Peyer's patch (tissue), 4 donors: ENCODE measurements around the gene FOXL2. TPM values are rescaled to one million over a fixed set of nuclear protein-coding genes. Genes with fewer than 3 reads are reported as not detected.

Experiments used
- DNase-seq, 3 donors: peaks; one replicate each; pipeline ENCODE4 v3.0.0-alpha.2; 2017 to 2019
- H3K27ac ChIP-seq, 4 donors: fragments of 200-600 bp; sonication (generic); one replicate each; pipeline ENCODE4 v1.5.1; 2016 to 2019
- H3K27me3 ChIP-seq, 2 donors: fragments of 200-600 bp; sonication (generic); one replicate each; pipeline ENCODE4 v1.5.1; 2019
- H3K36me3 ChIP-seq, 3 donors: fragments of 200-600 bp; sonication (generic); one replicate each; pipeline ENCODE4 v1.5.1; 2016 to 2019
- H3K4me1 ChIP-seq, 4 donors: fragments of 200-600 bp; sonication (generic); one replicate each; pipeline ENCODE4 v1.5.1; 2016 to 2019
- H3K4me3 ChIP-seq, 4 donors: fragments of 200-600 bp; sonication (generic); 1 replicate in 3 of 4; 2 replicates in 1 of 4; pipeline ENCODE4 v1.5.1; 2016 to 2019; ENCODE audit warnings: mild to moderate bottlenecking in 1 of 4
- H3K9me3 ChIP-seq, 4 donors: fragments of 200-600 bp; sonication (generic); one replicate each; pipeline ENCODE4 v1.5.1; 2016 to 2019; ENCODE audit warnings: mild to moderate bottlenecking in 1 of 4
- POLR2A ChIP-seq, 2 donors: fragments of 450-650 bp; IDR thresholded peaks; one replicate each; pipeline ENCODE4 v1.5.1; 2017; ENCODE audit warnings: antibody characterized with exemption in 2 of 2, mild to moderate bottlenecking in 2 of 2, moderate library complexity in 2 of 2
- total RNA-seq, 4 donors: library from RNA; depleted of rRNA; stranded (reverse); fragments of >200 nt; gene quantifications; one replicate each; pipeline ENCODE4 v1.1.0, GENCODE V29; 2016
- TF ChIP-seq, protein P1 (sequence below), 6 experiments: fragments of 450-650 bp in 4 of 6; fragments of 200-600 bp in 2 of 6; sonication (generic) in 1 of 6; IDR thresholded peaks; one replicate each; pipeline ENCODE4 v1.5.1; 2017 to 2019; ENCODE audit warnings: antibody characterized with exemption in 6 of 6, mild to moderate bottlenecking in 3 of 6, moderate library complexity in 1 of 6

FOXL2 gene
- total RNA-seq, 4 donors from 2014 or later: not detected

DNA sequence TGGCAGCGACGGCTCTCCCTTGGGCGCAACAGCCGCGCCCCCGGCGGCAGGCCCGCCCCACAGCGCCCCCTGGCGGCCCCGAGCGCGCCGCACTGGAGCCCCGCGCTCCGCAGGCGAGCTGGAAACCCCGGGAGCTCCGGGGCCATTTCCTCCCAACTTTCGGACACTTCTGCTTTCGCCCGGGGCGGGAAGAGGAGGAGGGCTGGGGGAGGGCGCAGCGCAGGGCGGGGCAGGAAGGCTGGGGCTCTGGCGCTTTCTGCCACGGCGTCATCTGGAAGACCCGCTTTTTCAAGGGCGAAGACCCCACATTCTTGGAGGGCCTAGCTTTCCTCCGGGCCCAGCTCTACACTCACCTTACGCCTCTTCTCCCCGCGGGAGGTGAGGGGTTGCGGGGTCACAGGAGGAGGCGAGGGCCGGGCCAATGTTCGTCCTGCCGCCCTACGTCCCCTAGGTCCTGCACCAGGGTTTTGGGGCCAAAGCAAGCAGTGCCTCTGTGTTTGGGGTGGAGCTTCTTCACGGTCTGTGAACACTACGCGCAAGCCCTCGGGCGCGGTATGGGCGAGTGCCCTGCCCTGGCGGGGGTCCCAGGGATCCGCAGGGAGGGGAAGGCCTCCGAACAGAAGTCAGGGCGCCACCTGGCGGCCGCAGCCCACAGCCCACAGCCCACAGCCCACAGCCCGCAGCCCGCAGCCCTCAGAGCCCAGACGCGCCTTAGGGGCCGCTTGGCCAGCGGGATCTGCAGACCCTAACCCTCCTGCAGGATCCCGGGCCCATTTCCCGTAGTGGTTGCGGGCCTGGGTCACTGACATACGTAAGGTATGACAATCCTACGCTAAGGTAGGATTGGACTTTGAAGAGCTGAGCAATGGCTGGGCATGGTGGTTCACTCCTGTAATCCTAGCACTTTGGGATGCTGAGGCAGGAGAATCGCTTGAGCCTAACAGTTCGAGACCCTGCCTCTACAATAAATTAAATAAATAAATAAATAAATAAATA is 31.1 kb downstream of the FOXL2 start:
- Histone ChIP-seq H3K36me3 (no peaks in the 10 kb centered on the region), H3K27ac (peak overlapping the region; percentile 83 to 96 (median 88)), H3K4me1 (peaks cover 0 to 11% (median 4%) of the 10 kb centered on the region in 4 donors), H3K4me3 (peak overlapping the region; percentile 58 to 79 (median 65)), H3K9me3 (no peaks in the 10 kb centered on the region), H3K27me3 (no peaks in the 10 kb centered on the region)
- TF ChIP-seq POLR2A (IDR thresholded peaks at IDR 0.05): peak in 1 of 2 donors; percentile 31
- TF ChIP-seq, protein P1, sequence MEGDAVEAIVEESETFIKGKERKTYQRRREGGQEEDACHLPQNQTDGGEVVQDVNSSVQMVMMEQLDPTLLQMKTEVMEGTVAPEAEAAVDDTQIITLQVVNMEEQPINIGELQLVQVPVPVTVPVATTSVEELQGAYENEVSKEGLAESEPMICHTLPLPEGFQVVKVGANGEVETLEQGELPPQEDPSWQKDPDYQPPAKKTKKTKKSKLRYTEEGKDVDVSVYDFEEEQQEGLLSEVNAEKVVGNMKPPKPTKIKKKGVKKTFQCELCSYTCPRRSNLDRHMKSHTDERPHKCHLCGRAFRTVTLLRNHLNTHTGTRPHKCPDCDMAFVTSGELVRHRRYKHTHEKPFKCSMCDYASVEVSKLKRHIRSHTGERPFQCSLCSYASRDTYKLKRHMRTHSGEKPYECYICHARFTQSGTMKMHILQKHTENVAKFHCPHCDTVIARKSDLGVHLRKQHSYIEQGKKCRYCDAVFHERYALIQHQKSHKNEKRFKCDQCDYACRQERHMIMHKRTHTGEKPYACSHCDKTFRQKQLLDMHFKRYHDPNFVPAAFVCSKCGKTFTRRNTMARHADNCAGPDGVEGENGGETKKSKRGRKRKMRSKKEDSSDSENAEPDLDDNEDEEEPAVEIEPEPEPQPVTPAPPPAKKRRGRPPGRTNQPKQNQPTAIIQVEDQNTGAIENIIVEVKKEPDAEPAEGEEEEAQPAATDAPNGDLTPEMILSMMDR (IDR thresholded peaks at IDR 0.05): peak; percentile 89 to 94 (median 92)
- DNase-seq: peak; percentile 84 to 95 (median 94)

DNA sequence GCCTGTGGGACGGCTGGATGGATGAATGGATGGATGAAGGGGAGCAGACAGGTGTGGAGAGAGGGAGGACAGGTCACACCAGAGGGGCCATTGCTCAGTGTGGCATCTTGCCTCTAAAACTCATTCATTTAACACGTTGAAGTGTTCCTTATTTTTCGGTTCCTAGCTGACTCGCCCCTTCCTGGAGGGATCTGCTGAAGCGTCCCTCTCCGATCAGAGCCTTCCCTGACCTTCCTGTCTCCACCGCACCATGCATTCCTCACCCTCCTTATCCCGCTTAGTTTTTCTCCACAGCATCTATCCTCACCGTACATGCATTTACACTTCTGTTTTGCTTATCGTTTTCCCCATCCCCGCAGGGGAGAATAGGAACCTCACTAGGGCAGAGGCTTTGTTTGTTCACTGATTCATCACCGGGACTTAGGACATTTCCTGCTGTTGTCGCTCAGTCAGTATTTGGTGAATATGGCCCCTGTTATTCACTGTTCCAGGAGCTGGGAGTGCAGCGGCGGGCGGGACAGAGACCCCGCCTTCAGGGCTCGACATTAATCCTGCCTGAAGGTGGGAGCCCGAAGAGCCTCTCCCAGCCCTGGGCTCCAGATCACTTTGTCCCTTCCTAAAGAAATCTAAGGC is 32.0 kb downstream of the FOXL2 start:
- no peaks in the 10 kb centered on the region for H3K9me3 ChIP-seq
- H3K4me3 ChIP-seq: peak overlapping the region; percentile 58 to 79 (median 65)
- no peaks in the 10 kb centered on the region for H3K27me3 ChIP-seq
- TF ChIP-seq, protein P1 (IDR thresholded peaks at IDR 0.05): no peak
- TF ChIP-seq POLR2A (IDR thresholded peaks at IDR 0.05): peak in 1 of 2 donors; percentile 26
- H3K36me3 ChIP-seq: no peaks in the 10 kb centered on the region
- H3K27ac ChIP-seq: peak overlapping the region; percentile 83 to 96 (median 88)
- no peak for DNase-seq
- peaks cover 0 to 11% (median 4%) of the 10 kb centered on the region in 4 donors for H3K4me1 ChIP-seq

DNA sequence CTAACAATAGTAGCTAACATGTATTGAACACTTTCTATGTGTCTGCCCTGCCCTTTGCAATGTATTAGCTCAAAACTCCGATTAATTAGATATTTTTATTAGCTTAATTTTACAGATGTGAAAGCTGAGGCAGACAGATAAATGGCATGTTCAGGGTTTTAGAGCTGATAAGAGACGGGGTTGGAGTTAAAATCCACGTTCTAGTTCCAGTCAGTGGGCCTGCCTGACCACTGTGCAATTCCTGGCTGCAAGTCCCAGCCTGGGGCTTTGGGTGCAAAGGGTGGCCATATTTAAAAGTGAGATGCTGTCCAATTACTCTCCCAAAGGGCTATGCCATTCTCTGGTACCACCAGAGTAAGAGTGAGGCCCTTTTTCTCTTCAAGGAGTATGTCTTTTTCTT is 33.2 kb downstream of the FOXL2 start:
- Histone ChIP-seq H3K4me1 (peaks cover 0 to 11% (median 4%) of the 10 kb centered on the region in 4 donors), H3K4me3 (no peak overlapping the region), H3K27ac (no peak overlapping the region), H3K36me3 (no peaks in the 10 kb centered on the region), H3K9me3 (no peaks in the 10 kb centered on the region), H3K27me3 (no peaks in the 10 kb centered on the region)
- no peak for DNase-seq
- no peak for TF ChIP-seq POLR2A (IDR thresholded peaks at IDR 0.05)
- TF ChIP-seq, protein P1 (IDR thresholded peaks at IDR 0.05): no peak

DNA sequence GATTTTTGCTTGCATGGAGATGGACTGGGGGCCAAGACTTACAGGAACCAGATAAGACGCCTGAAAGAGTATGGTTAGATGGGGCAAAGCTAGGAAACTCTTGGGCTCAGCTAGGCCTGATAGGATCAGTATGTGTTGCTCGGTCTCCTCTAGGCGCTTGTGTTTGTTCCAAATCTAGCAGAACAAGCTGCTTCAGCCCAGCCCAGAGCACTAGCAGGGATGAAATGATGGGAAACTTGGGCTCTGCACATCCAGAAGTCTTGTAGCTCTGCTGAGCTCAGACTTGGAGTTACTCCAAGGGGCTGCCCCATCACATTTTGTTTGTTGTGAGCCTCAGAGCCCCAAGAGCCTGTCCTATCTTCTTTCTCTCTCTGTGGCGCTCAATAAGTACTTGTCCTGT is 34.7 kb downstream of the FOXL2 start:
- TF ChIP-seq, protein P1 (IDR thresholded peaks at IDR 0.05): no peak
- no peak for TF ChIP-seq POLR2A (IDR thresholded peaks at IDR 0.05)
- no peaks in the 10 kb centered on the region for H3K9me3 ChIP-seq
- H3K36me3 ChIP-seq: no peaks in the 10 kb centered on the region
- no peaks in the 10 kb centered on the region for H3K27me3 ChIP-seq
- H3K27ac ChIP-seq: no peak overlapping the region
- H3K4me3 ChIP-seq: no peak overlapping the region
- no peak for DNase-seq
- H3K4me1 ChIP-seq: peaks cover 0 to 11% (median 4%) of the 10 kb centered on the region in 4 donors

DNA sequence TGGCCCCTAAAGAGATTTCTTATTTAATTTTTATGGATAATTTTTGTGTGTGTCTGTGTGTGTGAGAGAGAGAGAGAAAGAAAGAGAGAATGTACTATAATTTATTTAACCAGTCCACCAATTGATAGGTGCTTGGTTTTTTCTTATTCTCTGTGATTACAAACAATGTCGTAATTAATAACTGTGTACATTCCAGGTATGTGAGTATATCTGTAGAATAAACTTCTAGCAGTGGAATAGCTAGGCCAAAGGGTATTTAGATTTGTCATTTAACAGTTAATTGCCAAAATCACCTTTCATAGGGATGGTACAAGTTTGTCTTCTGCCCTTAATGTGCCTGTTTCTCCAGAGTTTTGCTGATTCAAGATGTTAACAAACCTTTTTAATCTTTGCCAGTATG is 35.3 kb downstream of the FOXL2 start:
- H3K36me3 ChIP-seq: no peaks in the 10 kb centered on the region
- H3K27me3 ChIP-seq: no peaks in the 10 kb centered on the region
- H3K27ac ChIP-seq: no peak overlapping the region
- DNase-seq: no peak
- peaks cover 0 to 8% (median 3%) of the 10 kb centered on the region in 4 donors for H3K4me1 ChIP-seq
- no peaks in the 10 kb centered on the region for H3K9me3 ChIP-seq
- H3K4me3 ChIP-seq: no peak overlapping the region
- no peak for TF ChIP-seq POLR2A (IDR thresholded peaks at IDR 0.05)
- TF ChIP-seq, protein P1 (IDR thresholded peaks at IDR 0.05): no peak
